H9 (cell line): ENCODE results near the gene CDYL. TPM values are rescaled to one million over a fixed set of nuclear protein-coding genes. Genes with fewer than 3 reads are reported as not detected.
A peak's percentile ranks its signal among the peaks of the same experiment; 100 is the strongest.
"Not testable (repeated sequence)": the region's sequence is repeated elsewhere in the genome, so short reads cannot be mapped to it uniquely, and the experiment has no call there.

Experiments
- DNase-seq: peaks from one replicate; pipeline ENCODE4 v3.0.0-alpha.2; 2017
- H2AFZ ChIP-seq: one replicate; pipeline ENCODE4 v1.6.1; 2013; ENCODE audit warnings: mild to moderate bottlenecking, low read length, control low read depth, moderate library complexity
- H2AK5ac ChIP-seq: 2 replicates; pipeline ENCODE4 v1.6.1; 2013; ENCODE audit warnings: low read length, control low read depth, mixed read lengths; ENCODE audit not compliant: insufficient read length
- H2BK120ac ChIP-seq: one replicate; pipeline ENCODE4 v1.6.1; 2013; ENCODE audit warnings: low read depth, mild to moderate bottlenecking, low read length, control low read depth, inconsistent platforms; ENCODE audit not compliant: poor library complexity, severe bottlenecking
- H2BK12ac ChIP-seq: 2 replicates; pipeline ENCODE4 v1.6.1; 2013; ENCODE audit warnings: low read length, control low read depth, mixed read lengths, low read depth; ENCODE audit not compliant: insufficient read length
- H2BK15ac ChIP-seq: 2 replicates; pipeline ENCODE4 v1.6.1; 2013; ENCODE audit warnings: low read depth, low read length, control low read depth
- H2BK20ac ChIP-seq: one replicate; pipeline ENCODE4 v1.6.1; 2013; ENCODE audit warnings: low read depth, mild to moderate bottlenecking, low read length, control low read depth, inconsistent platforms; ENCODE audit not compliant: poor library complexity, severe bottlenecking
- H2BK5ac ChIP-seq: 2 replicates; pipeline ENCODE4 v1.6.1; 2013; ENCODE audit warnings: low read length, control low read depth, mixed read lengths; ENCODE audit not compliant: insufficient read length
- H3K14ac ChIP-seq: 2 replicates; pipeline ENCODE4 v1.6.1; 2013; ENCODE audit warnings: low read length, control low read depth; ENCODE audit not compliant: insufficient read depth
- H3K18ac ChIP-seq: 2 replicates; pipeline ENCODE4 v1.6.1; 2013; ENCODE audit warnings: low read depth, mild to moderate bottlenecking, mixed read lengths, low read length, control low read depth; ENCODE audit not compliant: insufficient read length
- H3K23ac ChIP-seq: 2 replicates; pipeline ENCODE4 v1.6.1; 2013; ENCODE audit warnings: low read length, control low read depth, mixed read lengths, low read depth; ENCODE audit not compliant: insufficient read length
- H3K23me2 ChIP-seq: 2 replicates; pipeline ENCODE4 v1.6.1; 2013; ENCODE audit warnings: low read depth, mild to moderate bottlenecking, mixed read lengths, low read length, control low read depth; ENCODE audit not compliant: insufficient read length, poor library complexity, severe bottlenecking
- H3K27ac ChIP-seq: 2 replicates; pipeline ENCODE4 v1.5.1; 2013; ENCODE audit warnings: low read length, control low read depth, mixed read lengths, low read depth; ENCODE audit not compliant: insufficient read length
- H3K27me3 ChIP-seq: 2 replicates; pipeline ENCODE4 v1.6.1; 2013; ENCODE audit warnings: low read length, control low read depth, inconsistent platforms; ENCODE audit not compliant: insufficient read depth
- H3K4ac ChIP-seq: 2 replicates; pipeline ENCODE4 v1.6.1; 2013; ENCODE audit warnings: low read depth, mild to moderate bottlenecking, control low read depth, inconsistent platforms, low read length, moderate library complexity
- H3K4me1 ChIP-seq: 2 replicates; pipeline ENCODE4 v1.6.1; 2013; ENCODE audit warnings: low read length, control low read depth, inconsistent platforms; ENCODE audit not compliant: insufficient read depth
- H3K4me2 ChIP-seq: 2 replicates; pipeline ENCODE4 v1.6.1; 2013; ENCODE audit warnings: low read length, control low read depth, mixed read lengths; ENCODE audit not compliant: insufficient read length, insufficient read depth
- H3K56ac ChIP-seq: 2 replicates; pipeline ENCODE4 v1.6.1; 2013; ENCODE audit warnings: low read depth, mild to moderate bottlenecking, mixed read lengths, low read length, control low read depth; ENCODE audit not compliant: insufficient read length
- H3K79me1 ChIP-seq: 2 replicates; pipeline ENCODE4 v1.6.1; 2013; ENCODE audit warnings: low read depth, mild to moderate bottlenecking, moderate library complexity, low read length, control low read depth, inconsistent platforms; ENCODE audit not compliant: insufficient read depth, poor library complexity, severe bottlenecking
- H3K79me2 ChIP-seq: 2 replicates; pipeline ENCODE4 v1.6.1; 2013; ENCODE audit warnings: low read length, control low read depth, inconsistent platforms; ENCODE audit not compliant: insufficient read depth
- H3K9ac ChIP-seq: 2 replicates; pipeline ENCODE4 v1.6.1; 2013; ENCODE audit warnings: low read length, control low read depth, mixed read lengths; ENCODE audit not compliant: insufficient read length; ENCODE audit errors: extremely low read depth
- H3K9me3 ChIP-seq: one replicate; pipeline ENCODE4 v1.6.1; 2013; ENCODE audit warnings: low read depth, low read length, inconsistent platforms; ENCODE audit not compliant: control insufficient read depth
- H3T11ph ChIP-seq: one replicate; pipeline ENCODE4 v1.6.1; 2013; ENCODE audit warnings: mild to moderate bottlenecking, low read length, control low read depth, inconsistent platforms
- H4K20me1 ChIP-seq: one replicate; pipeline ENCODE4 v1.6.1; 2013; ENCODE audit not compliant: control insufficient read depth, insufficient read length, insufficient read depth
- H4K5ac ChIP-seq: 2 replicates; pipeline ENCODE4 v1.6.1; 2013; ENCODE audit warnings: low read depth, mild to moderate bottlenecking, mixed read lengths, low read length, control low read depth; ENCODE audit not compliant: insufficient read length
- H4K8ac ChIP-seq: replicated peaks from 2 replicates; pipeline ENCODE4 v1.6.1; 2013; ENCODE audit warnings: low read length, control low read depth, mixed read lengths, low read depth; ENCODE audit not compliant: insufficient read length
- H4K91ac ChIP-seq: 2 replicates; pipeline ENCODE4 v1.6.1; 2013; ENCODE audit warnings: low read depth, mild to moderate bottlenecking, moderate library complexity, mixed read lengths, low read length, control low read depth; ENCODE audit not compliant: insufficient read length
- H3K27ac Mint-ChIP-seq, 3 experiments: 2 replicates in 2 of 3; 3 replicates in 1 of 3; pipeline ENCODE4 v1.8.0; 2020 to 2021; ENCODE audit warnings: mixed read lengths in 3 of 3, mild to moderate bottlenecking in 1 of 3, moderate library complexity in 1 of 3
- H3K27me3 Mint-ChIP-seq: 2 replicates; pipeline ENCODE4 v1.8.0; 2021; ENCODE audit warnings: low read depth, mild to moderate bottlenecking, moderate library complexity, mixed read lengths
- H3K36me3 Mint-ChIP-seq, 3 experiments: 2 replicates in 2 of 3; 3 replicates in 1 of 3; pipeline ENCODE4 v1.8.0; 2020 to 2021; ENCODE audit warnings: low read depth in 3 of 3, mixed read lengths in 3 of 3; ENCODE audit not compliant: insufficient read depth in 1 of 3
- H3K4me1 Mint-ChIP-seq, 2 experiments: 2 replicates each; pipeline ENCODE4 v1.8.0; 2020; ENCODE audit warnings: mixed read lengths in 2 of 2
- H3K4me3 Mint-ChIP-seq, 2 experiments: 2 replicates in 1 of 2; 3 replicates in 1 of 2; pipeline ENCODE4 v1.8.0; 2020 to 2021; ENCODE audit warnings: mild to moderate bottlenecking in 2 of 2, mixed read lengths in 2 of 2, moderate library complexity in 1 of 2
- H3K9me3 Mint-ChIP-seq, 2 experiments: 2 replicates in 1 of 2; 3 replicates in 1 of 2; pipeline ENCODE4 v1.8.0; 2020; ENCODE audit warnings: mild to moderate bottlenecking in 2 of 2, mixed read lengths in 2 of 2, moderate library complexity in 1 of 2
- WGBS: extraction: QIAGEN DNeasy Blood & Tissue Kit; methylation state at CpG from one replicate; pipeline ENCODE4 v1.1.7; 2013; ENCODE audit warnings: missing lambda C conversion rate, low lambda C conversion rate, mixed read lengths; ENCODE audit not compliant: insufficient read length; ENCODE audit errors: extremely low coverage; 5-methylcytosine and 5-hydroxymethylcytosine counted together
- total RNA-seq: library from RNA; stranded (reverse); gene quantifications from 2 replicates; pipeline ENCODE4 v1.2.1, GENCODE V29; 2021
- TF ChIP-seq, protein P1 (sequence below): fragments of 200-600 bp; sonication (generic); conservative IDR thresholded peaks from 3 replicates; pipeline ENCODE4 v1.8.0; 2021; ENCODE audit warnings: antibody characterized with exemption, mild to moderate bottlenecking

Gene CDYL
- total RNA-seq, 1 experiment from 2014 or later, result 95.0 TPM

DNA sequence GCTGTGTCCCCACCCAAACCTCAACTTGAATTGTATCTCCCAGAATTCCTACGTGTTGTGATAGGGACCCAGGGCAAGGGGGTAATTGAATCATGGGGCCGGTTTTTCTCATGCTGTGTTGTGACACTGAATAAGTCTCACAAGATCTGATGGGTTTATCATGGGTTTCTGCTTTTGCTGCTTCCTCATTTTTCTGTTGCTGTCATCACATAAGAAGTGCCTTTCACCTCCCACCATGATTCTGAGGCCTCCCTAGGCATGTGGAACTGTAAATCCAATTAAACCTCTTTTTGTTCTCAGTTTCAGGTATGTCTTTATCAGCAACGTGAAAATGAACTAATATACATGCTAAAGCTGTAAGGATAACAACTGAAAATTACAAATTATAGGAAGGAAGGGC, 88.3 kb downstream of the CDYL start:
- Histone ChIP-seq H3K79me1 (peaks cover 2% of the 10 kb centered on the region), H3K79me2 (peaks cover 16% of the 10 kb centered on the region; the same call in 1 of the 2 replicates), H3K14ac (no peak overlapping the region), H3K27ac (no peak overlapping the region), H3K9me3 (no peaks in the 10 kb centered on the region), H3K56ac (no peak overlapping the region), H3K23me2 (no peaks in the 10 kb centered on the region), H2BK12ac (no peak overlapping the region), H2BK5ac (no peak overlapping the region), H3K18ac (no peak overlapping the region), H3T11ph (no peak overlapping the region), H3K27me3 (no peaks in the 10 kb centered on the region), H3K23ac (no peak overlapping the region), H4K8ac (no peak overlapping the region), H3K4ac (no peak overlapping the region), H2AK5ac (no peak overlapping the region), H4K5ac (no peak overlapping the region), H4K91ac (no peak overlapping the region), H2BK20ac (no peak overlapping the region), H2BK120ac (no peak overlapping the region), H4K20me1 (no peaks in the 10 kb centered on the region), H3K9ac (no peak overlapping the region), H2AFZ (no peak overlapping the region), H2BK15ac (no peak overlapping the region), H3K4me2 (no peak overlapping the region), H3K4me1 (no peaks in the 10 kb centered on the region)
- no peaks in the 10 kb centered on the region for H3K9me3 Mint-ChIP-seq
- no CpG with 5 or more reads among the region's 3 CpGs for WGBS
- TF ChIP-seq, protein P1, sequence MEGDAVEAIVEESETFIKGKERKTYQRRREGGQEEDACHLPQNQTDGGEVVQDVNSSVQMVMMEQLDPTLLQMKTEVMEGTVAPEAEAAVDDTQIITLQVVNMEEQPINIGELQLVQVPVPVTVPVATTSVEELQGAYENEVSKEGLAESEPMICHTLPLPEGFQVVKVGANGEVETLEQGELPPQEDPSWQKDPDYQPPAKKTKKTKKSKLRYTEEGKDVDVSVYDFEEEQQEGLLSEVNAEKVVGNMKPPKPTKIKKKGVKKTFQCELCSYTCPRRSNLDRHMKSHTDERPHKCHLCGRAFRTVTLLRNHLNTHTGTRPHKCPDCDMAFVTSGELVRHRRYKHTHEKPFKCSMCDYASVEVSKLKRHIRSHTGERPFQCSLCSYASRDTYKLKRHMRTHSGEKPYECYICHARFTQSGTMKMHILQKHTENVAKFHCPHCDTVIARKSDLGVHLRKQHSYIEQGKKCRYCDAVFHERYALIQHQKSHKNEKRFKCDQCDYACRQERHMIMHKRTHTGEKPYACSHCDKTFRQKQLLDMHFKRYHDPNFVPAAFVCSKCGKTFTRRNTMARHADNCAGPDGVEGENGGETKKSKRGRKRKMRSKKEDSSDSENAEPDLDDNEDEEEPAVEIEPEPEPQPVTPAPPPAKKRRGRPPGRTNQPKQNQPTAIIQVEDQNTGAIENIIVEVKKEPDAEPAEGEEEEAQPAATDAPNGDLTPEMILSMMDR, result no peak
- no peak overlapping the region for H3K4me3 Mint-ChIP-seq
- H3K4me1 Mint-ChIP-seq, result peaks cover 31 to 33% of the 10 kb centered on the region in 2 experiments
- H3K27me3 Mint-ChIP-seq, result no peaks in the 10 kb centered on the region
- H3K36me3 Mint-ChIP-seq, result peaks cover 8 to 25% (median 18%) of the 10 kb centered on the region in 3 experiments
- no peak for DNase-seq
- no peak overlapping the region for H3K27ac Mint-ChIP-seq

DNA sequence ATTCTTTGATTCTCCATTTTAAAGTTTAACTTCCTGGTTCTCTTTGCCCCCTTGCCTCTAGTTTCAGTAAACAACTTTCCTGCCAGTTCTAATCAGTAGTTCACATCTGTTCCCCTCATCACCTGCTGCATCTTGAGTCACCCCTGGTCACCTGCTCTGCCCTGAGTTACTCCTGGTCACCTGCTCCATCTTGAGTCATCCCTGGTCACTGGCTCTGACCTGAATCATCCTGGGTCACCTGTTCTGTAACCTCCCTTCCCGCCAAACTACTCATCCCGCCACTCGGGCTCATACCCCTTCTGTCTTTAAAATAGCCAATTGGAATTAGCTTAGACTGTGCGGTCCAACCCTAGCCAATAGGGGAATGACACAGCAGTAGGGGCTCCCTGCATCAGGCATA, 88.8 kb downstream of the CDYL start:
- not testable (repeated sequence) for H3K27me3 Mint-ChIP-seq, H3K23me2 ChIP-seq, H3K56ac ChIP-seq, H2BK120ac ChIP-seq, H3K4me1 ChIP-seq, H3K27ac ChIP-seq, H3K18ac ChIP-seq, DNase-seq, H2BK12ac ChIP-seq, H2BK5ac ChIP-seq, H3K23ac ChIP-seq, H2AFZ ChIP-seq, H3K4ac ChIP-seq, H3K79me1 ChIP-seq, H3K4me3 Mint-ChIP-seq, H3K9ac ChIP-seq, H2AK5ac ChIP-seq, H3K27me3 ChIP-seq, H2BK15ac ChIP-seq, H3K14ac ChIP-seq, H4K91ac ChIP-seq, H2BK20ac ChIP-seq, H4K5ac ChIP-seq, H3K4me2 ChIP-seq, H3K9me3 ChIP-seq, H4K8ac ChIP-seq, H4K20me1 ChIP-seq, H3K9me3 Mint-ChIP-seq, H3T11ph ChIP-seq
- Mint-ChIP-seq H3K27ac (peak overlapping the region; percentile 7 to 61 (median 19); a peak in 5 of 7 replicates), H3K36me3 (peaks cover 8 to 25% (median 18%) of the 10 kb centered on the region in 3 experiments), H3K4me1 (peaks cover 30 to 31% of the 10 kb centered on the region in 2 experiments)
- no CpG with 5 or more reads among the region's 4 CpGs for WGBS
- peaks cover 19% of the 10 kb centered on the region; the same call in 1 of the 2 replicates for H3K79me2 ChIP-seq
